NK-92 (cell line): ENCODE results near the gene SELL.
"Not testable (repeated sequence)": the region's sequence is repeated elsewhere in the genome, so short reads cannot be mapped to it uniquely, and the experiment has no call there.

Source experiments
- DNase-seq: peaks from one replicate; lab custom pipeline; 2025; ENCODE audit not compliant: unreplicated experiment; lab: John Stamatoyannopoulos, UW

SELL gene

DNA sequence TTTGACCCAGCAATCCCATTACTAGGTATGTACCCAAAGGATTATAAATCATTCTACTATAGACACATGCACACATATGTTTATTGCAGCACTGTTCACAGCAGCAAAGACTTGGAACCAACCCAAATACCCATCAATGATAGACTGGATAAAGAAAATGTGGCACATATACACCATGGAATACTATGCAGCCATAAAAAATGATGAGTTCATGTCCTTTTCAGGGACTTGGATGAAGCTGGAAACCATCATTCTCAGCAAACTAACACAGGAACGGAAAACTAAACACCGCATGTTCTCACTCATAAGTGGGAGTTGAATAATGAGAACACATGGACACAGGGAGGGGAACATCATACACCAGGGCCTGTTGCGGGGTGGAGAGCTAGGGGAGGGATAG lies 41.2 kb downstream of the SELL start:
- not testable (repeated sequence) for DNase-seq

DNA sequence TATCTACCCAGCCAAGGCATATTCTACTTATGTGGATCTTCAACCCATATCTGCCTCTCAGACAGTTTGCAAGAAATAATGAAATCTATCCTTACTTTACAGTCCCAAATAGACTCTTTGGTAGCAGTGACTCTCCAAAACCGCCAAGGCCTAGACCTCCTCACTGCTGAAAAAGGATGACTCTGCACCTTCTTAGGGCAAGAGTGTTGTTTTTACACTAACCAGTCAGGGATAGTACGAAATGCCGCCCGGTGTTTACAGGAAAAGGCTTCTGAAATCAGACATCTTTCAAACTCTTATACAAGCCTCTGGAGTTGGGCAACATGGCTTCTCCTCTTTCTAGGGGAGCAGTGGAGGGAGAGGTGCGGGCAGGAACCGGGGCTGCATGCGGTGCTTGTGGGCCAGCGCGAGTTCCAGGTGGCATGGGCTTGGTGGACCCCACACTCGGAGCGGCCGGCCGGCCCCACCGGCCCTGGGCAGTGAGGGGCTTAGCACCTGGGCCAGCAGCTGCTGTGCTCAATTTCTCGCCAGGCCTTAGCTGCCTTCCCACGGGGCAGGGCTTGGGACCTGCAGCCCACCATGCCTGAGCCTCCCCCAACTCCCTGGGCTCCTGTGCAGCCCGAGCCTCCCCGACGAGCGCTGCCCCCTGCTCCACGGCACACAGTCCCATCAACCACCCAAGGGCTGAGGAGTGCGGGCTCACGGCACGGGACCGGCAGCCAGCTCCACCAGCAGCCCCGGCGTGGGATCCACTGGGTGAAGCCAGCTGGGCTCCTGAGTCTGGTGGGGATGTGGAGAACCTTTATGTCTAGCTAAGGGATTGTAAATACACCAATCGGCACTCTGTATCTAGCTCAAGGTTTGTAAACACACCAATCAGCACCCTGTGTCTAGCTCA lies 43.5 kb downstream of the SELL start:
- not testable (repeated sequence) for DNase-seq

DNA sequence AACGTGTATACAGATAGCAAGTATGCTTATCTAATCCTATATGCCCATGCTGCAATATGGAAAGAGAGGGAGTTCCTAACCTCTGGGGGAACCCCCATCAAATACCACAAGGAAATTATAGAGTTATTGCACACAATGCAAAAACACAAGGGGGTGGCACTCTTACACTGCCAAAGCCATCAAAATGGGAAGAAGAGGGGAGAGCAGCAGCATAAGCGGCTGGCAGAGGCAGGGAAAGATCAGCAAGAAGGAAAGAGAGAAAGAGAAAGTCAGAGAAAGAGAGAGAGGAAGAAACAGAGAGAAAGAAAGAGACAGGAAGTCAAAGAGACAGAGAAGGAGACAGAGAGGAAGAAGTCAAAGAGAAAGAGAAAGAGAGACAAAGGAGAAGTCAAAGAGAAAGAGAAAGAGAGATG lies 44.2 kb downstream of the SELL start:
- DNase-seq, result not testable (repeated sequence)

DNA sequence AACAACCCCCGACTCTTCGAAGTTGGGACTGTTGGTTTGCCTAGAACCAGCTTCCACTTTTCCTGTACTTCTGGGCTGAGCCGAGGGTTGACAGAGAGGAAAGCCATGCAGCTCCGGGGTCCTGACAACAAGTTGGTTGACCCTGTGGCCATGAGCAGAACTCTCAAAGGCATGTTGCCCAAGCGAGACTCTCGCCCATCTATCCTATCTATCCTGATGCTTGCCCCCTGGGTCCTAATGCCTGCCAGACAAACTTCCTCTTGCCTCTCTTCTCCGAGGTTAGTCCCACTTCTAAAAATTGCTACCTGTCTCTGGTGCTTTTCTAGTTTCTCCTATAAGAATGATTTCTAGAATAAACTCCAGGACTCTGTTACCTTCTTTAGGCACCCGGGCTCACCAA lies 48.7 kb downstream of the SELL start:
- DNase-seq, result not testable (repeated sequence)

DNA sequence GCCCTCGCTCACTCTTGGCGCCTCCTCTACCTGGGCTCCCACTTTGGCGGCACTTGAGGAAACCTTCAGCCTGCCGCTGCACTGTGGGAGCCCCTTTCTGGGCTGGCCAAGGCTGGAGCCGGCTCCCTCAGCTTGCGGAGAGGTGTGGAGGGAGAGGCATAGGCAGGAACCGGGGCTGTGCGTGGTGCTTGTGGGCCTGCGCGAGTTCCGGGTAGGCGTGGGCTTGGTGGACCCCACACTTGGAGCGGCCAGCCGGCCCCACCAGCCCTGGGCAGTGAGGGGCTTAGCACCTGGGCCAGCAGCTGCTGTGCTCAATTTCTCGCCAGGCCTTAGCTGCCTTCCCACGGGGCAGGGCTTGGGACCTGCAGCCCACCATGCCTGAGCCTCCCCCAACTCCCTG lies 50.4 kb downstream of the SELL start:
- DNase-seq, result not testable (repeated sequence)

DNA sequence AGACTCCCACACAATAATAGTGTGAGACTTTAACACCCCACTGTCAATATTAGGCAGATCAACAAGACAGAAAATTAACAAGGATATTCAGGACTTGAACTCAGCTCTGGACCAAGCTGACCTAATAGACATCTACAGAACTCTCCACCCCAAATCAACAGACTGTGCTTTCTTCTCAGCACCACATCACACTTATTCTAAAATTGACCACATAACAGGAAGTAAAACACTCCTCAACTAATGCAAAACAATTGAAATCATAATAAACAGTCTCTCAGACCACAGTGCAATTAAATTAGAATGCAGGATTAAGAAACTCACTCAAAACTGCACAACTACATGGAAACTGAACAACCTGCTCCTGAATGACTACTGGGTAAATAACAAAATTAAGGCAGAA lies 52.6 kb downstream of the SELL start:
- DNase-seq, result not testable (repeated sequence)

DNA sequence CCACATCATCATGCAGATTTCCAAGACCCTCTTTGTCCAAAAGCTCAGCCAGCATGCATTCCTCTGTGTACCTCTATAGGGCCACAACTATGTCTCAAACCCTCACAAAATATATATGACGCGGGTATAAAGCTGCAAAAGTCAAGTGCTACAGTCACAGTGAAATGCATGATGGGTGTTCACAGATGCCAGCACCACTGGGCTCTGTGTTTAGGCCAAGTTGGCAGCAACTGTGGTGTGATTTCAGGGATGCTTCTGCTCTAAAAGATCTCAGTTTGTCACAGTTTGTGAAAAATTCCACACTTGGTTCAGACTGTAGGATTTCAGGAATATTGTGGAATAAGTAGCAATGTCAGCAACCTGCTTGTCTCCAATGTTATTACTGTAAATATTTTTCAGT lies 57.5 kb downstream of the SELL start:
- DNase-seq, result no peak

DNA sequence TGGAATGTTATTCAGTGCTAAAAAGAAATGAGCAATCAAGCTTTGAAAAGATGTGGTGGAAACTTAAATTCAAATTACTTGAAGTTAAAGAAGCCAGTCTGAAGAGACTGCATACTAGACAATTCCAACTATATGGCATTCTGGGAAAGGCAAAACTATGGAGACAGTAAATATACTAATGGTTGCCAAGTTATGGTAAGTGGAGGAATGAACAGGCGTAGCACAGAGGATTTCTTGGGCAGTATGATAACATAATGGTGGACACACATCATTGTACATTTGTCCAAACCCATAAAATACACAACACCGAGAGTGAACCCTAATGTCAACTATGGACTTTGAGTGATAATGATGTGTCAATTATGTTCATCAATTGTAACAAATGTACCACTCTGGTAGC lies 60.4 kb downstream of the SELL start:
- DNase-seq, result no peak

DNA sequence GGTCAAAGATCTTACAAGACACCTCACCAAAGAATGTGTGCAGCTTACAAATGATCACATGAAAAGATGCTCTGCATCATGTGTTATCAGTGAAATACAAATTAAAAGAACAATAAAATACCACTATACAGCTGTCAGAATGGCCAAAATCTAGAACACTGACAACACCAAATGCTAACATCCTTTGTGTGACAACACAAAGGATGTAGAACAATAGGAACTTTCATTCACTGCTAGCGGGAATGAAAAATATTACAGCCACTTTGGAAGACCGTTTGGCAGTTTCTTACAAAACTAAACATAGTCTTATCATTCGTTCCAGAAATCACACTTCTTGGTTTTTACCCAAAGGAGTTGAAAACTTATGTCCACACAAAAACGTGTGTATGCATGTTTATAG lies 60.9 kb downstream of the SELL start:
- no peak for DNase-seq

DNA sequence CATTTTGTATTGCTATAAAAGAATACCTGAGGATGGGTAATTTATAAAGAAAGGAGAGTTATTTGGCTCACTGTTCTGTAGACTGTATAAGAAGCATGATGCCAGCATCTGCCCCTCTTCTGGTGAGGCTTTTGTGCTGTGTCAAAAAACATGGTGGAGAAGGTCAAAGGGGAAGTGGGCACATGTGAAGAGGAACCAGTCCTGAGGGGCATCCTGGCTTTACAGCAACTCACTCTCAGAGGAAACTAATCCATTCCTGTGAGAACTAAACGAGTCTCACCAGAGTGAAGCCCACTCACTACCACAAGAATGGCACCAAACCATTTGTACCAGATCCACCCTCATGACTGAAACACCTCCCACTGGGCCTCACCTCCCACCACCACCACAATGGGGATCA lies 62.7 kb downstream of the SELL start:
- DNase-seq, result no peak

DNA sequence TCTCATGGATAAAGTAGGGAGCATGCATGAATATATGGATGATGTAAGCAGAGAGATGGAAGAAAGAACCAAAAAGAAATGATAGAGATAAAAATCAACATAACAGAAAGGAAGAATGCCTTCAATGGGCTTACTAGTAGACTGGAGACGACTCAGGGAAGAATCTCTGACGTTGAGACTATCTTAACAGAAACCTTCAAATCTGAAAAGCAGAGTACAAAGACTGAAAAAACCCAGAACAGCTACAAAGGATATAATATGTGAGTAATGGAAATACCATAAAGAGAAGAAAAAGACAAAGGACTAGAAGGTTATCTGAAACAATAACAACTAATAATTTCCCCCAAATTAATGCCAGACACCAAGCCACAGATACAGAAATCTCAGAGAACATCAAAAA lies 63.2 kb downstream of the SELL start:
- no peak for DNase-seq

DNA sequence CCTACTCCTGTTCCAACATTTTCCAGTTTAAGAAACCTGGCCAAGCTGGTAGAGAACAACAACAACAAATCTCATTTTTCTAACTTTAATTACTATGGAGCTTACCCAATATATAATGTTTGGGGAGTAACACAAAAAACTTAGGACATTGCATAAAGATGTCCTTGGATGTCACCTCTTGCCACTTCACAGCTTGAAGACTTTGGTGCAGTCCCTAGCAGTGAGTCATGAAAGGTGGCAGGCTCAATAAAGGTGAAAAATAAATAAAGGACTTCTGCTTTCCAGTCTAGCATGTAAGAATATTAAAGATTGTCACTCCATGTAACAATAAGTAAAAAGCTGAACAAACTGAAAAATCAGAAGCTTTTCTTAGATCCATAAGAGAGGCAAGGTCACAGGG lies 63.9 kb downstream of the SELL start:
- no peak for DNase-seq

DNA sequence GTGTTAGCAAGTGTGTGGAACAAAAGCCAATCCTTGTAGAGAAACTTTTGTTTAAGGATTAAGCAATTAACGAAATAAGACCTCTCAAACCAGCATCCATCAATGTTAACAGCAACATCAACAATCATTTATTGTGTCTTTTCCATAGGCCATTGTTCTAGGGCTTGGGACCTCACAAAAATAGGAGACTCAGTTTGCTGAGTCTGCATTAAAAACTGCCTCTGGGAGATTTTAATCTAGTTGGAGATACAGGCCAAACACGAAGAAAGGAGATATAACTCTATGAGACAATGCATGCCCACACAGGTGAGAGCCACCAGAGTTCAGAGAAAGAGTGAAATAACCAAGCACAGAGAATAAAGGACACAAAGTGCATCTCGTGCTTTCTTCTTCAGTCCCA lies 67.1 kb downstream of the SELL start:
- DNase-seq, result no peak
